CD4-positive, alpha-beta T cell treated with Interleukin-15 for 4 hours (primary cell): ENCODE measurements around the gene SLC6A11.

ENCODE experiments used
- DNase-seq: peaks from one replicate; pipeline ENCODE4 v3.0.0-alpha.2; 2020; ENCODE audit warnings: low spot score

Gene SLC6A11

GRCh38 chr3:10888518-10889090 is 72.6 kb downstream of the SLC6A11 start:
- no peak for DNase-seq

- DNase-seq: no peak
Observed at GRCh38 chr3:10889206-10889960, 73.4 kb downstream of the SLC6A11 start.

- no peak for DNase-seq
Observed at GRCh38 chr3:10890665-10891064, 74.6 kb downstream of the SLC6A11 start.

- no peak for DNase-seq
Observed at GRCh38 chr3:10892622-10893021, 76.6 kb downstream of the SLC6A11 start.

- no peak for DNase-seq
Observed at GRCh38 chr3:10901296-10901945, 85.4 kb downstream of the SLC6A11 start.

GRCh38 chr3:10907262-10907661 is 91.2 kb downstream of the SLC6A11 start:
- DNase-seq: no peak

- DNase-seq: no peak
Observed at GRCh38 chr3:10910367-10910766, 94.3 kb downstream of the SLC6A11 start.

- DNase-seq: no peak
Observed at GRCh38 chr3:10911350-10912002, 95.4 kb downstream of the SLC6A11 start.

GRCh38 chr3:10912786-10913185 is 96.8 kb downstream of the SLC6A11 start:
- no peak for DNase-seq

GRCh38 chr3:10915376-10915775 is 99.3 kb downstream of the SLC6A11 start:
- DNase-seq: no peak

GRCh38 chr3:10917176-10917575 is 101.1 kb downstream of the SLC6A11 start:
- DNase-seq: no peak

- DNase-seq: no peak
Observed at GRCh38 chr3:10918011-10918410, 102.0 kb downstream of the SLC6A11 start.

GRCh38 chr3:10919636-10920035 is 103.6 kb downstream of the SLC6A11 start:
- no peak for DNase-seq

- no peak for DNase-seq
Observed at GRCh38 chr3:10925436-10926255, 109.6 kb downstream of the SLC6A11 start.

- no peak for DNase-seq
Observed at GRCh38 chr3:10926256-10926810, 110.3 kb downstream of the SLC6A11 start.

- DNase-seq: no peak
Observed at GRCh38 chr3:10926811-10927521, 110.9 kb downstream of the SLC6A11 start.

GRCh38 chr3:10927551-10927950 is 111.5 kb downstream of the SLC6A11 start:
- DNase-seq: no peak

- DNase-seq: no peak
Observed at GRCh38 chr3:10928407-10928960, 112.5 kb downstream of the SLC6A11 start.

- DNase-seq: no peak
Observed at GRCh38 chr3:10928961-10929471, 113.0 kb downstream of the SLC6A11 start.

GRCh38 chr3:10929978-10930665 is 114.1 kb downstream of the SLC6A11 start:
- no peak for DNase-seq
